Muscle of back (tissue), 11 donors: Measurements from ENCODE around the gene SPATA46. TPM values are rescaled to one million over a fixed set of nuclear protein-coding genes. Genes with fewer than 3 reads are reported as not detected.
"Not testable (repeated sequence)": the region's sequence is repeated elsewhere in the genome, so short reads cannot be mapped to it uniquely, and the experiment has no call there.

ENCODE experiments used
- DNase-seq, 3 donors: peaks; one replicate each; pipeline versions ENCODE4 v3.0.0 to v3.0.0-alpha.2; 2013
- polyA plus RNA-seq, 10 donors: library from polyadenylated mRNA; unstranded; fragments of 120-200 nt; gene quantifications; one replicate each; pipeline ENCODE4 v1.2.1, GENCODE V29; 2013; ENCODE audit not compliant: insufficient read length in 10 of 10

Gene SPATA46
- polyA plus RNA-seq, 10 donors: 0.13 to 0.81 (median 0.17) TPM; not detected in 7

- no peak for DNase-seq
Observed at GRCh38 chr1:162358928-162359327, 17.7 kb downstream of the SPATA46 start.

GRCh38 chr1:162357681-162358266, 18.9 kb downstream of the SPATA46 start:
- peak in 1 of 3 donors; percentile 6 for DNase-seq

- no peak for DNase-seq
Observed at GRCh38 chr1:162353702-162354101, 23.0 kb downstream of the SPATA46 start.

GRCh38 chr1:162353078-162353477, 23.6 kb downstream of the SPATA46 start:
- DNase-seq: no peak

- DNase-seq: not testable (repeated sequence)
Observed at GRCh38 chr1:162351874-162352273, 24.8 kb downstream of the SPATA46 start.

- DNase-seq: no peak
Observed at GRCh38 chr1:162351246-162351842, 25.3 kb downstream of the SPATA46 start.

GRCh38 chr1:162349635-162350330, 26.9 kb downstream of the SPATA46 start:
- peak in 1 of 3 donors; percentile 17 for DNase-seq

GRCh38 chr1:162347281-162347680, 29.4 kb downstream of the SPATA46 start:
- DNase-seq: no peak

- DNase-seq: no peak
Observed at GRCh38 chr1:162343470-162343869, 33.2 kb downstream of the SPATA46 start.

GRCh38 chr1:162342452-162342983, 34.1 kb downstream of the SPATA46 start:
- no peak for DNase-seq

GRCh38 chr1:162336621-162337285, 39.9 kb downstream of the SPATA46 start:
- no peak for DNase-seq

GRCh38 chr1:162335126-162335525, 41.5 kb downstream of the SPATA46 start:
- DNase-seq: peak; percentile 2 to 62 (median 49)

- DNase-seq: no peak
Observed at GRCh38 chr1:162333991-162334390, 42.7 kb downstream of the SPATA46 start.

- DNase-seq: peak; percentile 2 to 55 (median 10)
Observed at GRCh38 chr1:162329826-162330225, 46.8 kb downstream of the SPATA46 start.

GRCh38 chr1:162328512-162328911, 48.1 kb downstream of the SPATA46 start:
- no peak for DNase-seq

- DNase-seq: no peak
Observed at GRCh38 chr1:162327788-162328165, 48.9 kb downstream of the SPATA46 start.

GRCh38 chr1:162327144-162327787, 49.4 kb downstream of the SPATA46 start:
- DNase-seq: no peak

- DNase-seq: no peak
Observed at GRCh38 chr1:162326559-162326958, 50.1 kb downstream of the SPATA46 start.

- DNase-seq: no peak
Observed at GRCh38 chr1:162324396-162324795, 52.3 kb downstream of the SPATA46 start.
